Body of pancreas (tissue), 4 donors: Measurements from ENCODE around the gene SLC22A2. TPM values are rescaled to one million over a fixed set of nuclear protein-coding genes. Genes with fewer than 3 reads are reported as not detected.

Experiments used
- ATAC-seq: fragments of 150-250 bp; one replicate; pipeline ENCODE4 v1.9.1; 2016
- DNase-seq, 4 donors: peaks; one replicate each; pipeline ENCODE4 v3.0.0-alpha.2; 2019
- H3K27ac ChIP-seq, 4 donors: fragments of 200-600 bp; sonication (generic); 1 replicate in 3 of 4; 2 replicates in 1 of 4; pipeline versions ENCODE4 v1.5.1 to v1.6.1; 2016 to 2019; ENCODE audit warnings: mild to moderate bottlenecking in 1 of 4, mixed read lengths in 1 of 4, moderate library complexity in 1 of 4
- H3K27me3 ChIP-seq, 2 donors: fragments of 200-600 bp; sonication (generic); one replicate each; pipeline ENCODE4 v1.6.0; 2016; ENCODE audit warnings: mild to moderate bottlenecking in 1 of 2
- H3K36me3 ChIP-seq, 2 donors: fragments of 200-600 bp; sonication (generic); replicated peaks in 1 of 2; 2 replicates each; pipeline ENCODE4 v1.5.1; 2016; ENCODE audit warnings: low read depth in 2 of 2; ENCODE audit not compliant: insufficient read depth in 1 of 2
- H3K4me1 ChIP-seq: fragments of 200-600 bp; sonication (generic); one replicate; pipeline ENCODE4 v1.6.0; 2016
- H3K4me3 ChIP-seq, 2 donors: fragments of 200-600 bp; sonication (generic); 1 replicate in 1 of 2; 2 replicates in 1 of 2; pipeline ENCODE4 v1.5.1; 2016 to 2019
- H3K9me3 ChIP-seq, 3 donors: fragments of 200-600 bp; sonication (generic); 1 replicate in 2 of 3; 2 replicates in 1 of 3; pipeline ENCODE4 v1.5.1; 2016
- POLR2A ChIP-seq, 3 donors: fragments of 450-650 bp; IDR thresholded peaks; one replicate each; pipeline ENCODE4 v1.6.1; 2016; ENCODE audit warnings: antibody characterized with exemption in 3 of 3, mild to moderate bottlenecking in 2 of 3
- WGBS, 2 donors: methylation state at CpG; one replicate each; pipeline ENCODE4 v1.1.5; 2017; 5-methylcytosine and 5-hydroxymethylcytosine counted together
- intact Hi-C: fragments of 100-400 bp; cut with DNase I; formaldehyde crosslinking; loops from one replicate; pipeline ENCODE4 v1.15.1; 2023
- total RNA-seq, 2 donors: library from RNA; depleted of rRNA; stranded (reverse); fragments of >200 nt; gene quantifications; one replicate each; pipeline ENCODE4 v1.1.0, GENCODE V29; 2016
- TF ChIP-seq, protein P1 (sequence below), 7 experiments: fragments of 450-650 bp in 4 of 7; fragments of 200-600 bp in 3 of 7; sonication (generic) in 3 of 7; IDR thresholded peaks; one replicate each; pipeline ENCODE4 v1.5.1; 2016 to 2019; ENCODE audit warnings: antibody characterized with exemption in 7 of 7

The SLC22A2 gene
- total RNA-seq, 2 donors from 2014 or later, result not detected

DNA sequence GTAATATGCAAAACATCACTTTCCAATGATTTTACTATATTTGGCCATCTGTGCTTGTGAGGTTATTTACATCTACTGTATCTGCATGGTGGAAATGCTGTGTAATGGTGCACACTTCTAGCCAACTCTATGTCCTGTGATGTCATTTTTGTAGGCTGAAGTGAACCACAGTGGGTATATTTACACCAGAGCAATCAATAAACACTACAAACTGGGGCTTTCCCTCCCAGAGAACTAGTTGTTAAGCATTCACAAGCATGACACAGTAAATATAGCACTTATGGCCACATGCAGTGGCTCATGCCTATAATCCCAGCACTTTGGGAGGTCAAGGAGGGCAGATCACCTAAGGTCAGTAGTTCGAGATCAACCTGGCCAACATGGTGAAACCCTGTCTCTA is 4.9 kb downstream of the SLC22A2 start:
- no peaks in the 10 kb centered on the region for H3K27me3 ChIP-seq
- no peak for DNase-seq
- H3K27ac ChIP-seq, result peak overlapping the region in 1 of 4 donors; percentile 55
- peak; percentile 31 for ATAC-seq
- TF ChIP-seq POLR2A (IDR thresholded peaks at IDR 0.05), result no peak
- TF ChIP-seq, protein P1, sequence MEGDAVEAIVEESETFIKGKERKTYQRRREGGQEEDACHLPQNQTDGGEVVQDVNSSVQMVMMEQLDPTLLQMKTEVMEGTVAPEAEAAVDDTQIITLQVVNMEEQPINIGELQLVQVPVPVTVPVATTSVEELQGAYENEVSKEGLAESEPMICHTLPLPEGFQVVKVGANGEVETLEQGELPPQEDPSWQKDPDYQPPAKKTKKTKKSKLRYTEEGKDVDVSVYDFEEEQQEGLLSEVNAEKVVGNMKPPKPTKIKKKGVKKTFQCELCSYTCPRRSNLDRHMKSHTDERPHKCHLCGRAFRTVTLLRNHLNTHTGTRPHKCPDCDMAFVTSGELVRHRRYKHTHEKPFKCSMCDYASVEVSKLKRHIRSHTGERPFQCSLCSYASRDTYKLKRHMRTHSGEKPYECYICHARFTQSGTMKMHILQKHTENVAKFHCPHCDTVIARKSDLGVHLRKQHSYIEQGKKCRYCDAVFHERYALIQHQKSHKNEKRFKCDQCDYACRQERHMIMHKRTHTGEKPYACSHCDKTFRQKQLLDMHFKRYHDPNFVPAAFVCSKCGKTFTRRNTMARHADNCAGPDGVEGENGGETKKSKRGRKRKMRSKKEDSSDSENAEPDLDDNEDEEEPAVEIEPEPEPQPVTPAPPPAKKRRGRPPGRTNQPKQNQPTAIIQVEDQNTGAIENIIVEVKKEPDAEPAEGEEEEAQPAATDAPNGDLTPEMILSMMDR (IDR thresholded peaks at IDR 0.05), result no peak
- H3K4me3 ChIP-seq, result no peak overlapping the region
- H3K4me1 ChIP-seq, result peaks cover 10% of the 10 kb centered on the region
- 54 to 86% methylated on average over 1 of the region's 1 CpG for WGBS, 2 donors
- intact Hi-C loops, result no loop called here
- no peaks in the 10 kb centered on the region for H3K36me3 ChIP-seq
- H3K9me3 ChIP-seq, result no peaks in the 10 kb centered on the region

DNA sequence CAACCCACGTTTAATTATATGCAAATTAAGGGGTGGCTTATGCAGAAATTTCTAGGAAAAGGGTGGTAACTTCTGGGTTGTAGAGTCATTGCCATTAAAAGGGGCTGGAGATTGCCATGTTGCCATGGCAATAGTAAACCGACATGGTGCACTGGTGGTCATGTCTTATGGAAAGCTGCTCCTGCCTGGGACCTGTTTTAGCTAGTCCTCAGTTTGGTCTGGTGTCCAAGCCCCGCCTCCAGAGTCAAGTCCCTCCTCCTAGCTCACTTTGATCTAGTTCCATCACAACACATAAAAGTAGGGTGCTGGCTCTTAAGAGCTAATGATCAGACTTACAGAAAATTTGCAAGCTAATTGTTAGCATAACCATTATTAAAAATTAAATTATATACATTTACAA is 5.3 kb downstream of the SLC22A2 start:
- H3K27me3 ChIP-seq, result no peaks in the 10 kb centered on the region
- peaks cover 10% of the 10 kb centered on the region for H3K4me1 ChIP-seq
- DNase-seq (no peak), ATAC-seq (no peak)
- no peak overlapping the region for H3K27ac ChIP-seq
- no peak for TF ChIP-seq POLR2A (IDR thresholded peaks at IDR 0.05)
- TF ChIP-seq, protein P1 (IDR thresholded peaks at IDR 0.05), result no peak
- intact Hi-C loops, result no loop called here
- H3K4me3 ChIP-seq, result no peak overlapping the region
- WGBS, 2 donors, result 33 to 40% methylated on average over 3 of the region's 3 CpGs
- H3K36me3 ChIP-seq, result no peaks in the 10 kb centered on the region
- no peaks in the 10 kb centered on the region for H3K9me3 ChIP-seq

GRCh38 chr6:160252073-160252813 is 6.4 kb downstream of the SLC22A2 start:
- no peak for TF ChIP-seq POLR2A (IDR thresholded peaks at IDR 0.05)
- TF ChIP-seq, protein P1 (IDR thresholded peaks at IDR 0.05), result no peak
- DNase-seq, result no peak
- H3K4me1 ChIP-seq, result peaks cover 10% of the 10 kb centered on the region
- H3K4me3 ChIP-seq, result no peak overlapping the region
- no peak overlapping the region for H3K27ac ChIP-seq
- no peaks in the 10 kb centered on the region for H3K9me3 ChIP-seq
- no peaks in the 10 kb centered on the region for H3K36me3 ChIP-seq
- 81 to 87% methylated on average over 1 of the region's 1 CpG for WGBS, 2 donors
- intact Hi-C loops, result no loop called here
- no peak for ATAC-seq
- no peaks in the 10 kb centered on the region for H3K27me3 ChIP-seq

DNA sequence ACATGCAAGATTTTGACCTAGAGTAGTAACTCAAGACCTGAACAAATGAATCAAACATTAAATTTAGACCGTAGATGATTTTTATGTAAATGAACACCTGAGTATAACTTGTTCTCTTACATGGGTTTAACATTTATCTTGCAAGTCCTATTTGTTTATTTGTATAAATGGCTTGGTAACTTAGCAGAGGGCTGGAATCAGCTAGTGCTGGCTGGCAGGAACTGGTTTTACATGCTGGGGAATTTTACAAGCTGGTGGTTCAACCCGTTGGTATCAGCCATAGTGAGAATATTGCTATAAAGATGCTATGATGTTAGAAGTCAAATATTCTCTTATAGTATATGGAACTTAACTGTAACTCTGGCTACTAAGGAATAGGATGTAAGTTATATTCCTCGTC is 8.9 kb downstream of the SLC22A2 start:
- no peak overlapping the region for H3K27ac ChIP-seq
- peaks cover 10% of the 10 kb centered on the region for H3K4me1 ChIP-seq
- TF ChIP-seq, protein P1 (IDR thresholded peaks at IDR 0.05), result no peak
- ATAC-seq (no peak), DNase-seq (peak in 1 of 4 donors; percentile 13)
- H3K4me3 ChIP-seq, result no peak overlapping the region
- H3K27me3 ChIP-seq, result no peaks in the 10 kb centered on the region
- H3K36me3 ChIP-seq, result no peaks in the 10 kb centered on the region
- intact Hi-C loops, result no loop called here
- H3K9me3 ChIP-seq, result no peaks in the 10 kb centered on the region
- 43 to 45% methylated on average over 3 of the region's 3 CpGs for WGBS, 2 donors

DNA sequence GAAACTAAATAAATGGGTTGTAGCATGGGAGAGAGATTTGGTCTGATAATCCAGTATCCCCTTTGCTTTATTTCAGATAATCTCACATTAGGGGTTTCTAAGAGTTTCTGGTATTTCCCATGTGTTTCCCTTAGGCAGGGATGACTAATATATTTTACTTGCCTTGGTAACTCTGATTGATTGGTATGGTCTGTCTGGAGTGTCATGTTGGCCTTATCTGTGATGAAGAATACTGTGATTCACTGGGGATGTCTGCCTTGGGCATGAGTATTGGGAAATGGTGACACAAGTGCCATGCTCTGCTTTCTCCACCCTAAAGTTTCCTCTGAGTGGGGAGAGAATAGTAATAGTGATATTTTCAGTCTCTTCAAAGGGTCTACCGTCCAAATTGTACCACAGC is 10.1 kb downstream of the SLC22A2 start:
- Histone ChIP-seq H3K27me3 (no peaks in the 10 kb centered on the region), H3K4me1 (peaks cover 5% of the 10 kb centered on the region), H3K36me3 (no peaks in the 10 kb centered on the region), H3K9me3 (no peaks in the 10 kb centered on the region), H3K27ac (no peak overlapping the region), H3K4me3 (no peak overlapping the region)
- 64 to 85% methylated on average over 1 of the region's 1 CpG for WGBS, 2 donors
- TF ChIP-seq, protein P1 (IDR thresholded peaks at IDR 0.05), result no peak
- no peak for TF ChIP-seq POLR2A (IDR thresholded peaks at IDR 0.05)
- ATAC-seq (no peak), DNase-seq (no peak)
- intact Hi-C loops, result no loop called here
